Fibroblast of villous mesenchyme (primary cell): ENCODE results near the gene CYP24A1. TPM values are rescaled to one million over a fixed set of nuclear protein-coding genes. Genes with fewer than 3 reads are reported as not detected.

Experiments
- DNase-seq: peaks from one replicate; pipeline ENCODE4 v3.0.0-alpha.2; 2010; ENCODE audit warnings: low read depth
- H3K4me3 ChIP-seq: 2 replicates; pipeline ENCODE4 v1.5.1; 2011; ENCODE audit warnings: low read depth, mild to moderate bottlenecking, low read length
- total RNA-seq: library from RNA; depleted of rRNA; stranded (reverse); fragments of >200 nt; gene quantifications from 2 replicates; pipeline ENCODE4 v1.2.3, GENCODE V29; 2012
- TF ChIP-seq, protein P1 (sequence below): IDR thresholded peaks from 2 replicates; pipeline ENCODE4 v1.5.1; 2012; ENCODE audit warnings: low read depth, mild to moderate bottlenecking, low read length; ENCODE audit not compliant: insufficient read depth

The CYP24A1 gene
- total RNA-seq, 1 donor: not detected

DNA sequence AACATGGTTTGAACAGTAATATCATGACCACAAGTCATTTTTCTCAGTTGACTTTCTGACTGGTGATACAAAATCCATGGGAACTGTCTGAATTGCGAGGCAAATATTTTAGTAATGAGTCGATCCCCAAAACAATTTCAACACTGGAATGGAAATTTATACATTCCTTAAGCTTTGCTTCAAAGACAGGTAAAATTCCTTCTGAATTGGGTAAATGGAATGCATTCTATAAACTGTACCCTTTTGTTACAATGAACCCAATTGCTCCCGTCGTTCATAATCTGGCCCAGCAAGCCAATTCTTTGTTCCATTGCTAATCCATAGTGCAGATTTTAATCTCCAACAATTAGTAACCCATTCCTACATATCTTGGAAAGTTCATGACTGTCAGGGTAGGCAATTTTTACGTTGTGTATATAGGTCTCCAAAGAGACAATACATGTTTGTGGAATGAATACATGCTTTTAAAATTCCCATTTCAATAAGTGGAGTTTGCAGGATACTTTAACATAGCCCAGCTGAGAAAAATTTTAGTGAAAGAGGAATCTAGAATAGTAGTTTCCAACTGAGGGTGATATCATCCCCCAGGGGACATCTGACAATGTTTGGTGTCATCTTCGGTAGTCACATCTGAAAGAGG is 32.7 kb downstream of the CYP24A1 start:
- TF ChIP-seq, protein P1, sequence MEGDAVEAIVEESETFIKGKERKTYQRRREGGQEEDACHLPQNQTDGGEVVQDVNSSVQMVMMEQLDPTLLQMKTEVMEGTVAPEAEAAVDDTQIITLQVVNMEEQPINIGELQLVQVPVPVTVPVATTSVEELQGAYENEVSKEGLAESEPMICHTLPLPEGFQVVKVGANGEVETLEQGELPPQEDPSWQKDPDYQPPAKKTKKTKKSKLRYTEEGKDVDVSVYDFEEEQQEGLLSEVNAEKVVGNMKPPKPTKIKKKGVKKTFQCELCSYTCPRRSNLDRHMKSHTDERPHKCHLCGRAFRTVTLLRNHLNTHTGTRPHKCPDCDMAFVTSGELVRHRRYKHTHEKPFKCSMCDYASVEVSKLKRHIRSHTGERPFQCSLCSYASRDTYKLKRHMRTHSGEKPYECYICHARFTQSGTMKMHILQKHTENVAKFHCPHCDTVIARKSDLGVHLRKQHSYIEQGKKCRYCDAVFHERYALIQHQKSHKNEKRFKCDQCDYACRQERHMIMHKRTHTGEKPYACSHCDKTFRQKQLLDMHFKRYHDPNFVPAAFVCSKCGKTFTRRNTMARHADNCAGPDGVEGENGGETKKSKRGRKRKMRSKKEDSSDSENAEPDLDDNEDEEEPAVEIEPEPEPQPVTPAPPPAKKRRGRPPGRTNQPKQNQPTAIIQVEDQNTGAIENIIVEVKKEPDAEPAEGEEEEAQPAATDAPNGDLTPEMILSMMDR: no peak
- no peak overlapping the region for H3K4me3 ChIP-seq
- DNase-seq: peak; percentile 33

DNA sequence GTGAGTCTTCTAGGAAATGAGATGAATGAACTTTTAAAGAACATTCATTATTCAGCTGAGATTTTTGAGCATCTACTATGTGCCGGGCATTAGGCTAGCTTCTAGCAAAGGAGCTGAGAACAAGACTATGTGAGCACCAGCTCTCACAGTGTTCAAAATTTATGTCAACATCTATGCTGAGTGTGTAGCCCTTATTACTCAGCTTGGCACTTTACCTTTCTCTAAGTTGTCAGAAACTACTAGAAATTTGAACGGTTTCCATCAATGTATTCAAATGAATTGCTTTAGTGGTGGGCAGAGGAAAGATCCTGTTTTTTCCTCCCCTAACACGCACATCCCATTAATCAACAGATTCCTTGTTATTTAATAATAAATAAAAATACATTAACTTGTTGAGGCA is 33.3 kb downstream of the CYP24A1 start:
- TF ChIP-seq, protein P1: no peak
- no peak overlapping the region for H3K4me3 ChIP-seq
- DNase-seq: no peak

DNA sequence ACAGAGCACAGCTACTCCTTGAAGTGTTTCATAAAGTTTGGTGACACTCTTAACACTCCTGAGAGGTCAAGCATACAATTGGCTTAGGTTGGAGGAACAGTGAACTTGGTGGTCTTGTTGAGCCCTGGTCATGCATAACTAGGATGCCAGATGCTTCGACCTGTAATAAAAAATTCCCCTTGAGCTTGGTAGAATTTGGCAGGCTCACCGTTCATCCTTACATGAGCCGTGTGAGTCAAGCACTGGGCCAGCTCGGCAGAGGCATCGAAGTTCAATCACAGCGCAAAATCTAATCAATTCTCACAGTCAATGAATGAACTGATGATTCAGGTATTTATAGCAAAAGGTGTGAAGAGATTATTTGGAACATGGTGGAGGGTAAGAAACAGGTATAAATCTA is 33.7 kb downstream of the CYP24A1 start:
- TF ChIP-seq, protein P1: no peak
- DNase-seq: no peak
- H3K4me3 ChIP-seq: no peak overlapping the region

DNA sequence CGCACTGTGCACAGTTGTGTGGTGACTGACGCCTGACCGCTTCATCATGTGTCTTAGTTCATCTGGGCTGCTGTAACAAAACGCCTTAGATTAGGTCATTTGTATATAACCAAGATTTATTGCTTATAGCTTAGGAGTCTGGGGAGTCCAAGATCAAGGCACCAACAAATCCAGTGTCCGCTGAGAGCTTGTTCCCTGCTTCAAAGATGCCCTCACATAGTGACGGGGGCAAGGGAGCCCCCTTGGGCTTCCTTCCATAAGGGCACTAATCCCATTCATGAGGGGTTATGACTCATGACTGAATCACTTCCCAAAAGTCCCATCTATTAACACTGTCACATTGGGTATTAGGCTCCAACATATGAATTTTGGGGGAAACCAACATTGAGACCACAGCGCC is 34.6 kb downstream of the CYP24A1 start:
- no peak for DNase-seq
- H3K4me3 ChIP-seq: no peak overlapping the region
- TF ChIP-seq, protein P1: no peak

DNA sequence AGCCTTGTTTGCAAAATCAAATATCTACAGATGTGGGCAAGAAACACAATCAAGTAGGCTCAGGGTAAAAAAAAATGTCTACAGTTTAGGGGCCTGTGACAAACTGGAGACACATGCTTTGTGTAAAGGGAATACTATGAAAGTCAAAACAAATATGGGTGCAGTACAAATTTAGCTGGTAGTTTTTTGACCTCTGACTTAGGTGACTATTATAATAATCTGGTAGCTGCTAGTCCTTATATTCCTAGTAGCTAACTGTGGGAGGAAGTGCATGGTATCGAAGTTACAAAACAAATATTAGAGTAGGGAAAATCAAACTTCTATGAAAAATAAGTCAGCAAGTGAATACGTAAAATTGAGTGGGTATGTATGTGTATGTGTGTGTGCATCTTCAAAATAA is 35.4 kb downstream of the CYP24A1 start:
- DNase-seq: no peak

DNA sequence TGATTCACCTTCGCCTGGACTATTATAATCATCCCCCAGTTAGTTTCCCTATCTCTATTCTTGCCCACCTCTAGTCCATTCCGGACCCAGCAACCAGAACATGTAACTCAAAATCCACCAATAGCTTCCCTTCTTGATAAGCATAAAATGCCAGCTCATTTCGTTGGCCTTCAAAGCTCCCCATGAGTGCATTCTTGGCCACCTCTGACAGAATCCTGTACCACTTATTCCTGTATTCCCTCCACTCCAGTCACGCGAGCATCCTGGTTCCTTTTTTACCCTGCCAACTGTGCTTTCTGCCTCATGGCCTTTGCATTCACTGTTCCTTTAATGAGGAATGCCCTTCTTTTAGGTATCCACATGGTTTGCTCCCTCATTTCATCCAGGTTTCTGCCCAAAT is 36.7 kb downstream of the CYP24A1 start:
- no peak for DNase-seq
- TF ChIP-seq, protein P1: no peak
- no peak overlapping the region for H3K4me3 ChIP-seq

More for the DNA sequence above, 35.4 kb downstream of the CYP24A1 start:
- H3K4me3 ChIP-seq: no peak overlapping the region
- TF ChIP-seq, protein P1: no peak
